IPS-20b (cell line): ENCODE data around the gene OPTC.

Source experiments
- H3K27ac ChIP-seq: one replicate; pipeline ENCODE4 v1.5.1; 2013; ENCODE audit warnings: low read length
- H3K27me3 ChIP-seq: 2 replicates; pipeline ENCODE4 v1.6.1; 2013; ENCODE audit warnings: mild to moderate bottlenecking, low read length, inconsistent platforms; ENCODE audit not compliant: insufficient read depth
- H3K36me3 ChIP-seq: 2 replicates; pipeline ENCODE4 v1.6.1; 2013; ENCODE audit warnings: low read depth, mild to moderate bottlenecking, inconsistent platforms, low read length, moderate library complexity; ENCODE audit not compliant: insufficient read depth
- H3K4me1 ChIP-seq: 2 replicates; pipeline ENCODE4 v1.6.1; 2013; ENCODE audit warnings: mild to moderate bottlenecking, control low read depth, inconsistent platforms, low read length, moderate library complexity; ENCODE audit not compliant: insufficient read depth
- H3K4me3 ChIP-seq: 2 replicates; pipeline ENCODE4 v1.5.1; 2013; ENCODE audit warnings: mild to moderate bottlenecking, low read length, inconsistent platforms
- H3K9ac ChIP-seq: 2 replicates; pipeline ENCODE4 v1.6.1; 2013; ENCODE audit warnings: low read depth, mild to moderate bottlenecking, inconsistent platforms, low read length, moderate library complexity
- H3K9me3 ChIP-seq: 2 replicates; pipeline ENCODE4 v1.6.1; 2013; ENCODE audit warnings: mild to moderate bottlenecking, low read depth, low read length, inconsistent platforms; ENCODE audit not compliant: insufficient read depth

The OPTC gene

GRCh38 chr1:203455706-203456105 lies 38.2 kb upstream of the OPTC start:
- Histone ChIP-seq H3K9me3 (no peaks in the 10 kb centered on the region), H3K9ac (no peak overlapping the region), H3K4me1 (no peaks in the 10 kb centered on the region), H3K27me3 (no peaks in the 10 kb centered on the region), H3K4me3 (no peak overlapping the region), H3K27ac (no peak overlapping the region), H3K36me3 (no peaks in the 10 kb centered on the region)

DNA sequence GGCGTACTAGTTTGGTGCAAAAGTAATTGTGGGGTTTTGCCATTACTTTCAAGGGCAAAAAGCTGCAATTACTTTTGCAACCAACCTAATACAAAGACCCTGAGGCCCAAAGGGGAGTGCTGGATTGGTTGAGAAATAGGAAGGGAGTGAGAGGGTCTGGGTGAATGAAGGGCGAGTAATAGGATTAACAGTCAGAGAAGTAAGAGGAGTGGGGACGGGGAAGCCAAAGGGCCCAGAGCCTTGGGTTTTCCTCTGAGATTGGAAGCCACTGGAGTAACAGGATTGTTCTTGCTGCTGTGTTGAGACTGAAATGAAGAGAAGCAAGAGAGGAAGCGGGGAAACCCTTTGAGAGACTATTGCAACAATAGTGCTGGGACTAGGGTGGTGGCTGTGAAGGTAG lies 37.4 kb upstream of the OPTC start:
- Histone ChIP-seq H3K4me3 (no peak overlapping the region), H3K9me3 (no peaks in the 10 kb centered on the region), H3K4me1 (no peaks in the 10 kb centered on the region), H3K27ac (no peak overlapping the region), H3K36me3 (no peaks in the 10 kb centered on the region), H3K27me3 (no peaks in the 10 kb centered on the region), H3K9ac (no peak overlapping the region)

DNA sequence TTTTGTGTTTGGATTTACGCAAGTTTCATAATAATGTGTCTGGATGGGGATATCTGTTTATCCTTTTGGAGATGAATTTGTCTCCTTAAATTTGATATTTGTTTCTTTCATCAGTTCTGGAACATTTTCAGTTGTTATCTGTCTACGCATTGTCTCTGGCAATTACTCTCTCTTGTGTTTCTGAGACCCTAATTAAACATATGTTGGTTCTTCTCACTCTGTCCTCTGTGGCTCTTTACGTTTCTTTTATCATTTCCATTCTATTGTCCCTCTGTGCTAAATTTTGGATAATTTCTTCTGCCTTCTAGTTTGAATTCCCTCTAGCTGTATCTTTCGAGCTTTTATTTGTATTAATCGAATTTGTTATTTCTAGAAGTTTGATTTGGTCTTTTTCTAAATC lies 35.9 kb upstream of the OPTC start:
- no peaks in the 10 kb centered on the region for H3K27me3 ChIP-seq
- H3K9ac ChIP-seq, result no peak overlapping the region

DNA sequence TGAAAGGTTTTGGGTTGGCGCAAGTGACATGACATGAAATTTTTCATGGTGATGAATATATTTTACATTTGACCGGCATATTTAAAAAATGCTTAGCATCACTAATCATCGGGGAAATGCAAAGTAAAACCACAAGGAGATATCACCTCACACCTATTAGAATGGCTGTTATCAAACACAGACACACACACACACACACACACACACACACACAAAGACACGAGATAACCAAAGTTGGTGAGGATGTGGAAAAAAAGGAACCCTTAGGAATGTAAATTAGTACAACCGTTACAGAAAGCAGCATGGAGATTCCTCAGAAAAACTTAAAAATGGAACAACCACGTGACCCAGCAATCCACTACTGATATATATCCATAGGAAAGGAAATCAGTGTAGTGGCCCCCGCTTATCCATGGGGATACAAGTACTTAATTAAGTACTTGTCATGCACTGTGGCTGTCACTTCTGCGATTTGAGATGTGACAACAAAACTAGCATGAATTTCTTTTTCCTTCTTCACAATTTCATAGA lies 34.2 kb upstream of the OPTC start:
- no peaks in the 10 kb centered on the region for H3K27me3 ChIP-seq
- no peaks in the 10 kb centered on the region for H3K9me3 ChIP-seq
- no peak overlapping the region for H3K9ac ChIP-seq
- no peaks in the 10 kb centered on the region for H3K36me3 ChIP-seq
- H3K27ac ChIP-seq, result no peak overlapping the region
- H3K4me1 ChIP-seq, result peaks cover 10% of the 10 kb centered on the region; the same call in 1 of the 2 replicates
- H3K4me3 ChIP-seq, result no peak overlapping the region

More for the DNA sequence above, 35.9 kb upstream of the OPTC start:
- H3K9me3 ChIP-seq, result no peaks in the 10 kb centered on the region
- H3K27ac ChIP-seq, result no peak overlapping the region
- H3K4me1 ChIP-seq, result 0 out of 2 replicates have a peak, but pooled peaks cover 4% of the 10 kb centered on the region
- no peak overlapping the region for H3K4me3 ChIP-seq
- no peaks in the 10 kb centered on the region for H3K36me3 ChIP-seq

GRCh38 chr1:203461717-203462116 lies 32.2 kb upstream of the OPTC start:
- H3K27ac ChIP-seq, result no peak overlapping the region
- no peaks in the 10 kb centered on the region for H3K9me3 ChIP-seq
- peaks cover 18% of the 10 kb centered on the region for H3K4me1 ChIP-seq
- H3K36me3 ChIP-seq, result no peaks in the 10 kb centered on the region
- H3K9ac ChIP-seq, result no peak overlapping the region
- no peak overlapping the region for H3K4me3 ChIP-seq
- H3K27me3 ChIP-seq, result no peaks in the 10 kb centered on the region

GRCh38 chr1:203462143-203462542 lies 31.8 kb upstream of the OPTC start:
- peaks cover 19% of the 10 kb centered on the region for H3K4me1 ChIP-seq
- no peaks in the 10 kb centered on the region for H3K9me3 ChIP-seq
- no peak overlapping the region for H3K27ac ChIP-seq
- no peak overlapping the region for H3K9ac ChIP-seq
- H3K27me3 ChIP-seq, result no peaks in the 10 kb centered on the region
- H3K36me3 ChIP-seq, result no peaks in the 10 kb centered on the region
- no peak overlapping the region for H3K4me3 ChIP-seq

- H3K4me1 ChIP-seq, result peaks cover 19% of the 10 kb centered on the region
- no peaks in the 10 kb centered on the region for H3K9me3 ChIP-seq
- no peaks in the 10 kb centered on the region for H3K27me3 ChIP-seq
- H3K4me3 ChIP-seq, result no peak overlapping the region
- no peak overlapping the region for H3K27ac ChIP-seq
- no peak overlapping the region for H3K9ac ChIP-seq
- no peaks in the 10 kb centered on the region for H3K36me3 ChIP-seq
Measured at GRCh38 chr1:203462878-203463277, 31.1 kb upstream of the OPTC start.

GRCh38 chr1:203463469-203464062 lies 30.4 kb upstream of the OPTC start:
- H3K27ac ChIP-seq, result no peak overlapping the region
- H3K27me3 ChIP-seq, result no peaks in the 10 kb centered on the region
- peaks cover 19% of the 10 kb centered on the region for H3K4me1 ChIP-seq
- H3K4me3 ChIP-seq, result no peak overlapping the region
- no peak overlapping the region for H3K9ac ChIP-seq
- no peaks in the 10 kb centered on the region for H3K36me3 ChIP-seq
- H3K9me3 ChIP-seq, result no peaks in the 10 kb centered on the region

GRCh38 chr1:203464226-203464625 lies 29.7 kb upstream of the OPTC start:
- Histone ChIP-seq H3K27ac (no peak overlapping the region), H3K27me3 (no peaks in the 10 kb centered on the region), H3K9ac (no peak overlapping the region), H3K4me3 (no peak overlapping the region), H3K36me3 (no peaks in the 10 kb centered on the region), H3K4me1 (peaks cover 19% of the 10 kb centered on the region), H3K9me3 (no peaks in the 10 kb centered on the region)

DNA sequence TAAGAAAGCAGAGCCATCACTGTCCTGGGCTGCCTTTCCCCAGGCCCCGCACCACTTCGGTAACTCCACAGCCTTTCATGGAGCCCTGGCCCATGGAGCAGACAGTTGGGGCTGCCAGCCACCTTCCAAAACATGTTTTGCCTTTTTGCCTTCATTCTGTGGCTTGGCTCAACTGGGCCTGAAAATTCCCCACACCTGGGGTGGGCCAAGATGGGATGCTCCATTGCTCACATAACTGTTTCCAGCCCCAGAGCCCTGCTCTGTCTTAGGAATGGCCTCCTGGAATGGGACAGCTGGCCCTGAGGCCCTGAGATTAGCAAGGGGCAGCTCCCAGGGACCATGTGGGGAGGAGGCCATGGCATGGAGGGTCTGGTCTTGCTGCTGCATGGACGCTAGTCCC lies 29.2 kb upstream of the OPTC start:
- Histone ChIP-seq H3K9ac (no peak overlapping the region), H3K4me1 (peaks cover 19% of the 10 kb centered on the region), H3K36me3 (no peaks in the 10 kb centered on the region), H3K4me3 (no peak overlapping the region), H3K27me3 (no peaks in the 10 kb centered on the region), H3K27ac (no peak overlapping the region), H3K9me3 (no peaks in the 10 kb centered on the region)

- H3K4me3 ChIP-seq, result no peak overlapping the region
- peaks cover 19% of the 10 kb centered on the region for H3K4me1 ChIP-seq
- no peak overlapping the region for H3K9ac ChIP-seq
- H3K27ac ChIP-seq, result no peak overlapping the region
- H3K36me3 ChIP-seq, result no peaks in the 10 kb centered on the region
- H3K9me3 ChIP-seq, result no peaks in the 10 kb centered on the region
- no peaks in the 10 kb centered on the region for H3K27me3 ChIP-seq
Measured at GRCh38 chr1:203465146-203465798, 28.7 kb upstream of the OPTC start.

DNA sequence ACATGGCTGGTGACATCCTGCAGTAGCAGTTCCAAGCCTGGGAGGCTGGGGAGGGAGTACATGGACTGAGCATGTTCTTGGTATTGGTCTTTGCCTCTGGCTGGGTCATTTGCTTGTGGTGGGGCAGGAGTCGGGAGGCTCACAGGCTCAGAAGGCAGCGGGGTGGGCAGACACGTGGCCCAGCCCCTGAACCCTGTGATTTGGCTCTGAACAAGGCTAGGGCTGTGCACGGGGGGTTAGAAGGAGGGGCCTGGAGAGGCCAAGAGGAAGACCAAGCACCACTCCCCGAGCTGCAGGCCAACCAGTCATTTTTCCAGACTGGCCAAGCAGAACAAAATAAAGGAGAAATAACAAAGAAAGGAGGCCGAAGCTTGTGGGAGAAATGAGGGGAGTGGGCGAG lies 28.0 kb upstream of the OPTC start:
- no peaks in the 10 kb centered on the region for H3K36me3 ChIP-seq
- H3K27me3 ChIP-seq, result no peaks in the 10 kb centered on the region
- no peak overlapping the region for H3K27ac ChIP-seq
- H3K4me3 ChIP-seq, result no peak overlapping the region
- H3K9ac ChIP-seq, result no peak overlapping the region
- H3K4me1 ChIP-seq, result peaks cover 19% of the 10 kb centered on the region
- H3K9me3 ChIP-seq, result no peaks in the 10 kb centered on the region
